ENCODE results near the gene FAM13A.

- no peak for TF ChIP-seq CTCF (IDR thresholded peaks at IDR 0.05)
- TF ChIP-seq POLR2A (IDR thresholded peaks at IDR 0.05) = no peak
Measured at GRCh38 chr4:89067417-89067816, 10.4 kb upstream of the FAM13A start.

All from esophagus squamous epithelium (tissue), 4 donors.